Measurements from ENCODE around the gene AFF3. TPM values are rescaled to one million over a fixed set of nuclear protein-coding genes. Genes with fewer than 3 reads are reported as not detected.

The AFF3 gene, protein sequence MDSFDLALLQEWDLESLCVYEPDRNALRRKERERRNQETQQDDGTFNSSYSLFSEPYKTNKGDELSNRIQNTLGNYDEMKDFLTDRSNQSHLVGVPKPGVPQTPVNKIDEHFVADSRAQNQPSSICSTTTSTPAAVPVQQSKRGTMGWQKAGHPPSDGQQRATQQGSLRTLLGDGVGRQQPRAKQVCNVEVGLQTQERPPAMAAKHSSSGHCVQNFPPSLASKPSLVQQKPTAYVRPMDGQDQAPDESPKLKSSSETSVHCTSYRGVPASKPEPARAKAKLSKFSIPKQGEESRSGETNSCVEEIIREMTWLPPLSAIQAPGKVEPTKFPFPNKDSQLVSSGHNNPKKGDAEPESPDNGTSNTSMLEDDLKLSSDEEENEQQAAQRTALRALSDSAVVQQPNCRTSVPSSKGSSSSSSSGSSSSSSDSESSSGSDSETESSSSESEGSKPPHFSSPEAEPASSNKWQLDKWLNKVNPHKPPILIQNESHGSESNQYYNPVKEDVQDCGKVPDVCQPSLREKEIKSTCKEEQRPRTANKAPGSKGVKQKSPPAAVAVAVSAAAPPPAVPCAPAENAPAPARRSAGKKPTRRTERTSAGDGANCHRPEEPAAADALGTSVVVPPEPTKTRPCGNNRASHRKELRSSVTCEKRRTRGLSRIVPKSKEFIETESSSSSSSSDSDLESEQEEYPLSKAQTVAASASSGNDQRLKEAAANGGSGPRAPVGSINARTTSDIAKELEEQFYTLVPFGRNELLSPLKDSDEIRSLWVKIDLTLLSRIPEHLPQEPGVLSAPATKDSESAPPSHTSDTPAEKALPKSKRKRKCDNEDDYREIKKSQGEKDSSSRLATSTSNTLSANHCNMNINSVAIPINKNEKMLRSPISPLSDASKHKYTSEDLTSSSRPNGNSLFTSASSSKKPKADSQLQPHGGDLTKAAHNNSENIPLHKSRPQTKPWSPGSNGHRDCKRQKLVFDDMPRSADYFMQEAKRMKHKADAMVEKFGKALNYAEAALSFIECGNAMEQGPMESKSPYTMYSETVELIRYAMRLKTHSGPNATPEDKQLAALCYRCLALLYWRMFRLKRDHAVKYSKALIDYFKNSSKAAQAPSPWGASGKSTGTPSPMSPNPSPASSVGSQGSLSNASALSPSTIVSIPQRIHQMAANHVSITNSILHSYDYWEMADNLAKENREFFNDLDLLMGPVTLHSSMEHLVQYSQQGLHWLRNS (N-terminal part only)
- total RNA-seq (2021), result not detected in 2 replicates
- Bru-seq, nascent RNA, result percentile 10 among the genes with signal in this experiment
- BruChase-seq, experiment 1, labeled RNA remaining after a 2-hour chase, result percentile 9 among the genes with signal in this experiment
- percentile 8 among the genes with signal in this experiment for BruChase-seq, experiment 2, labeled RNA remaining after a 6-hour chase
- long read RNA-seq, result 0 reads

DNA sequence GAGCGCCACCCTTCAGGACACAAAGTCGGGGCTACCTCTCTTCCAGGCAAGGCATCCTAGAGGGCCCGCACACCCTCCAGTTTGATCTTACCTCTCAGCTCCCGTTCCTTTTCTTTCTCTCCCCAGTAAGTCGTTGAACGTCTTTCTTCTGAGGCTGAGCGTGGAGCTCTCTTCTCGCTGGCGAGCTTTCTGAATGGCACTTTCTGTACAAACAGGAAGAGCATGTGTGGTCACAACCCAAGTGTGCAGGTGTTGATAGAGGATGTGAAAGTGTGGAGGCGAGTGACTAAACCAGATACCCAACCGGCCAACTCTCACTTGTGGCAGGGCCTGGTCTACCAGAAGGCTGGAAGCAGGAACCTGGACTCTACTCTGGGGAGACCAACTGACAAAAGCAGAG is at the start of gene AFF3:
AFF3 (minus strand) TSS at position 198 of the 400 bp plus-strand sequence. CDS start 38,136 bp downstream, outside the sequence.
- ChIA-PET CTCF (no interaction called here), POLR2A (ENCODE audit: unreplicated experiment) (no interaction called here)

DNA sequence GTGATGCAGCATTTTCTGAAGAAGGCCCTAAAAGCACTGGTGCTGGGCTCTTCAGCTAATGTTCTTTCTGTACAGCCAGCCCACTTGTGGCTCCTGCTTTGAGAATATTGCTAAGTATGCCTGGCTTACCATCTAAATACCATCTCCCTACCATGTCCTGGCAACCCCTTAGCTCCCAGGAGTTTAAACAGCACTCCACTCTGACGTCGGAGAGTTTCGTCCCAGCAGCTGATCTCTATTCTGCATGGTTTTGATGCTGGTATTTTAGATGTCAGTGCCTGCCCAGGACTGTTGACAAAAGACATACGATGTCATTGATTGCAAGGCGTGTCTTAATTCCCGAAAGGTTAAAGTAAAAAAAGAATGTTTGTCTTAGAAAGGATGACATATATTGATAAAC is 47.0 kb upstream of the AFF3 start:
- intact Hi-C loops (cut with micrococcal nuclease; ENCODE audit: unreplicated experiment), result no loop called here
- Histone ChIP-seq H4K20me1 (ENCODE audit: insufficient read depth) (no peaks in the 10 kb centered on the region), H3K27me3 (ENCODE audit: insufficient read depth, low read depth) (peaks cover 96% of the 10 kb centered on the region), H3K4me2 (no peak overlapping the region), H3K4me3 (no peak overlapping the region), H3K9me3 (ENCODE audit: insufficient read depth, low read depth) (no peaks in the 10 kb centered on the region), H3F3A (ENCODE audit: insufficient read depth, low read depth) (no peaks in the 10 kb centered on the region), H3K9me2 (ENCODE audit: insufficient read depth) (no peaks in the 10 kb centered on the region), H3K79me2 (ENCODE audit: low read depth) (no peaks in the 10 kb centered on the region), H3K4me1 (replicated peaks; ENCODE audit: insufficient read depth) (no peaks in the 10 kb centered on the region), H3K36me3 (ENCODE audit: low read depth) (no peaks in the 10 kb centered on the region), H2AFZ (no peak overlapping the region), H3K27ac (no peak overlapping the region)
- BruUV-seq (replicated peaks), result no TSS peak
- CTCF ChIA-PET, result no interaction called here
- TF ChIP-seq, protein P1, sequence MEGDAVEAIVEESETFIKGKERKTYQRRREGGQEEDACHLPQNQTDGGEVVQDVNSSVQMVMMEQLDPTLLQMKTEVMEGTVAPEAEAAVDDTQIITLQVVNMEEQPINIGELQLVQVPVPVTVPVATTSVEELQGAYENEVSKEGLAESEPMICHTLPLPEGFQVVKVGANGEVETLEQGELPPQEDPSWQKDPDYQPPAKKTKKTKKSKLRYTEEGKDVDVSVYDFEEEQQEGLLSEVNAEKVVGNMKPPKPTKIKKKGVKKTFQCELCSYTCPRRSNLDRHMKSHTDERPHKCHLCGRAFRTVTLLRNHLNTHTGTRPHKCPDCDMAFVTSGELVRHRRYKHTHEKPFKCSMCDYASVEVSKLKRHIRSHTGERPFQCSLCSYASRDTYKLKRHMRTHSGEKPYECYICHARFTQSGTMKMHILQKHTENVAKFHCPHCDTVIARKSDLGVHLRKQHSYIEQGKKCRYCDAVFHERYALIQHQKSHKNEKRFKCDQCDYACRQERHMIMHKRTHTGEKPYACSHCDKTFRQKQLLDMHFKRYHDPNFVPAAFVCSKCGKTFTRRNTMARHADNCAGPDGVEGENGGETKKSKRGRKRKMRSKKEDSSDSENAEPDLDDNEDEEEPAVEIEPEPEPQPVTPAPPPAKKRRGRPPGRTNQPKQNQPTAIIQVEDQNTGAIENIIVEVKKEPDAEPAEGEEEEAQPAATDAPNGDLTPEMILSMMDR (conservative IDR thresholded peaks at IDR 0.05), result no peak
- TF ChIP-seq EZH2 (IDR thresholded peaks at IDR 0.05; ENCODE audit: low read depth), result no peak
- DNase-seq, result peak in 1 of 2 experiments; percentile 33
- POLR2A ChIA-PET (ENCODE audit: unreplicated experiment), result no interaction called here

More for the DNA sequence above, at the start of gene AFF3:
- Histone ChIP-seq H2AFZ (no peak within 1 kb of the TSS), H3K36me3 (ENCODE audit: low read depth) (no peaks in the 10 kb centered on the region), H3K4me1 (replicated peaks; ENCODE audit: insufficient read depth) (no peaks in the 10 kb centered on the region), H3F3A (ENCODE audit: insufficient read depth, low read depth) (no peaks in the 10 kb centered on the region), H3K27me3 (ENCODE audit: insufficient read depth, low read depth) (peaks cover 71% of the 10 kb centered on the region), H3K9me3 (ENCODE audit: insufficient read depth, low read depth) (no peaks in the 10 kb centered on the region), H3K4me3 (no peak within 1 kb of the TSS), H3K9me2 (ENCODE audit: insufficient read depth) (no peaks in the 10 kb centered on the region), H3K27ac (no peak within 1 kb of the TSS), H3K79me2 (ENCODE audit: low read depth) (no peaks in the 10 kb centered on the region), H4K20me1 (ENCODE audit: insufficient read depth) (no peaks in the 10 kb centered on the region), H3K4me2 (no peak within 1 kb of the TSS)
- DNase-seq, result no peak
- no peak for TF ChIP-seq EZH2 (IDR thresholded peaks at IDR 0.05; ENCODE audit: low read depth)
- TF ChIP-seq, protein P1 (conservative IDR thresholded peaks at IDR 0.05), result no peak
- no TSS peak for BruUV-seq (replicated peaks)
- intact Hi-C loops (cut with micrococcal nuclease; ENCODE audit: unreplicated experiment), result no loop called here

DNA sequence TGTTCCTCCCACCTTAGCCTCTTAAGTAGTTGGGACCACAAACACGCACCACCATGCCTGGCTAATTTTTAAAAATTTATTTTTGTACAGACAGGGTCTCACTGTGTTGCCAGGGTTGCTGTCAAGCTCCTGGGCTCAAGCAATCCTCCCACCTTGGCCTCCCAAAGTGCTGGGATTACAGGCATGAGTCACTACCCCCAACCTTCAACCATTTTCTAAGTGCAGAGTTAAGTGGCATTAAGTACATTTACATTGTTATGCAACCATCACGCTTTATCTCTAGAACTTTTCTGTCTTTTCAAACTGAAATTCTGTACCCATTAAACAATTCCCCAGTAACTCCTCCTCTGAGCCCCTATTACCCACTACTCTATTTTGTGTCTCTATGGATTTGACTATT is 45.9 kb upstream of the AFF3 start:
- no peaks in the 10 kb centered on the region for H3K9me2 ChIP-seq (ENCODE audit: insufficient read depth)
- H3K79me2 ChIP-seq (ENCODE audit: low read depth), result no peaks in the 10 kb centered on the region
- intact Hi-C loops (cut with micrococcal nuclease; ENCODE audit: unreplicated experiment), result no loop called here
- no peaks in the 10 kb centered on the region for H3K9me3 ChIP-seq (ENCODE audit: insufficient read depth, low read depth)
- no peaks in the 10 kb centered on the region for H4K20me1 ChIP-seq (ENCODE audit: insufficient read depth)
- H3K4me2 ChIP-seq, result no peak overlapping the region
- POLR2A ChIA-PET (ENCODE audit: unreplicated experiment), result no interaction called here
- no peaks in the 10 kb centered on the region for H3K4me1 ChIP-seq (replicated peaks; ENCODE audit: insufficient read depth)
- no peaks in the 10 kb centered on the region for H3K36me3 ChIP-seq (ENCODE audit: low read depth)
- H3F3A ChIP-seq (ENCODE audit: insufficient read depth, low read depth), result no peaks in the 10 kb centered on the region
- H2AFZ ChIP-seq, result no peak overlapping the region
- H3K27ac ChIP-seq, result no peak overlapping the region
- H3K4me3 ChIP-seq, result no peak overlapping the region
- BruUV-seq (replicated peaks), result no TSS peak
- TF ChIP-seq EZH2 (IDR thresholded peaks at IDR 0.05; ENCODE audit: low read depth), result no peak
- TF ChIP-seq, protein P1 (conservative IDR thresholded peaks at IDR 0.05), result no peak
- peak in 1 of 2 experiments; percentile 13 for DNase-seq
- H3K27me3 ChIP-seq (ENCODE audit: insufficient read depth, low read depth), result peaks cover 94% of the 10 kb centered on the region
- CTCF ChIA-PET, result no interaction called here

Measured in PC-9 (cell line).